Fibroblast of upper back skin (primary cell): ENCODE data around the gene SENP7.
A peak's percentile ranks its signal among the peaks of the same experiment; 100 is the strongest.
"Not testable (repeated sequence)": the region's sequence is repeated elsewhere in the genome, so short reads cannot be mapped to it uniquely, and the experiment has no call there.

ENCODE experiments used
- DNase-seq: peaks from one replicate; pipeline ENCODE4 v3.0.0-alpha.2; 2013

Gene SENP7

GRCh38 chr3:101519685-101520365, 6.8 kb upstream of the SENP7 start:
- no peak for DNase-seq

DNA sequence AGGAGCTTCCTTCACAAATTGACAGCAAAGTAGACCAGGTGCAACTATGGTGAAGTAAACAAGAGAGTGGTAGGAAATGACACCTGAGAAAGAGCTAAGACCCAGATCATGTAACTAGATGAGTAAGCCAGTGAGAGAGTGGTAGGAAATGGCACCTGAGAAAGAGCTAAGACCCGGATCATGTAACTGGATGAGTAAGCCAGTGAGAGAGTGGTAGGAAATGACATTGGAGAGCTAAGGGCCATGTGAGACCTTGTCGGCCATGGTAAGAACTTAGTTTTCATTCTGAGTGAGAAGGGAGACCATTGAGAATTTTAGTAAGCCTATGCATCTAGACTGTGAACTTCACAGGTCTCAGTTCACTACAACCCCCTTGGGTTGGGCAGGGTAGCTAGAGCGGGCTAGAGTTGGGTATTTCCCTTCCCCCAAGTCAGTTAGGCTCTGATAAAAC, 5.4 kb upstream of the SENP7 start:
- DNase-seq: no peak

DNA sequence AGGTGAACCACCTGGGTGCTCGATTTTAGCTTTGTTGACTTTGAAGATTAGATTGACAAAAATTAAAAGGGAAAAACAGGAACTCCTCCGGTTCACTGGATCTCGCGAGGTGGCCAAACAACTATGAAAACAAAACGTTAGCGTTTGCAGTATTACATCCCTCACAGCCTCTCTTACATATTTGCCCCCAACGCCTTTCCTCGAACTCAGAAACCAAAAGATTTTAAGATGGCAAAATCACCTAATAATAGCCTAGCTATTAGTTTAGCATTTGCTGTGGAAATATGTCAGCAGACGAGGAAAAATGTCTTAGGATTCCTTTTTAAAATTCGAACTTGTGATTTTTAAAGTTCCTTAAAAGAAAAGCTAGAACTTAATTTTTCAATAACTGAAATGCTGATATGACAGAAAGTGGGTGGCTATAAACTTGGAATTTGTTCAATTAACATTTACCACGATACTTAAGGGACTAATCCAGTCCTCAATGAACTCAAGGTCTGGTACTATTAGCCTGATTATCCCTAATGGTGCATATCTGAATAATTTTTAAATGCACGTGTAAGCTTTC, 491 bp upstream of the SENP7 start:
- no peak for DNase-seq

DNA sequence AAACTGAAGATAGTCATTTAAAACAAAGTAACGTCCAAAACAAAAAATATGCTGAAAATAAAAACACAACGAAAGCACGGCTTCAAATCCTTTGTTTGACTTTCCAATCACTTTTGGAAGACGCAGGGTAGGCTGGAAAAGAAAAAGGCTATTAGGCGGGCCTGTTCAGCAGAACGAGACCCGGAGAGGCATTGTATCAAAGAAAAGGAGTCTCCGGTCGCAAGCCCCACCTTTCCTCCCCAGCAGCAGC, 691 bp downstream of the SENP7 start:
- no peak for DNase-seq

- DNase-seq: peak; percentile 73
Measured at GRCh38 chr3:101509811-101510210, 3.2 kb downstream of the SENP7 start.

- DNase-seq: peak; percentile 38
Measured at GRCh38 chr3:101509281-101509680, 3.7 kb downstream of the SENP7 start.

DNA sequence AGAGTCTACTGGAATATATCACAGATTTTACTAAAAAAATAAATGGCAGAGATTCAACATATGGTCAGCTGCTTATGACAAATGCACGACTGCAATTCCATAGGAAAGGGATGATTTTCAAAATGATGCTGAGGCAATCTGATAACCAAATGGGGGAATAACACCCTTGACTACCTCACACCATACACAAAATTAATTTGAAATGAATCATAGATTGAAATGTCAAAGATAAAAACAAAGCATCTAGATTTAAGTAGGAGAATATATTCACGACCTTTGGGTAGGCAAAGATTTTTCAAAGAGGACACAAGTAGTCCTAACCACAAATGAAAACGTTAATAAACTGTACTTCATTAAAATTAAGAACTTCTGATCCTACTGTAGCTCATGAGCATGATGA, 11.2 kb downstream of the SENP7 start:
- no peak for DNase-seq

GRCh38 chr3:101500208-101500607, 12.8 kb downstream of the SENP7 start:
- DNase-seq: no peak

DNA sequence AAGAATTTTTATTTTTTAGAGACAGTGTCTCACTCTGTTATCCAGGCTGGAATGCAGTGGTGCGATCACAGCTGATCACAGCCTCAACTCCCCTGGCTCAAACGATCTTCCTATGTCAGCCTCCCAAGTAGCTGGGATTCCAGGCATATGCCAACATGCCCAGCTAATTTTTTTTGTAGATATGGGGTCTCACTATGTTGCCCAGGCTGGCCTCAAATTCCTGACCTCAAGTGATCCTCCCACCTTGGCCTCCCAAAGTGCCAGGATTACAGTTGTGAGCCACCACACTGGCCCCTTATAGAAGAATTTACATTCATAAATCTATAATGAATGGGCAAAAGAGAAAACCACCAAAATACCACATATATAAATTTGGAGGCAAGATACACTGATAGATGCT, 15.2 kb downstream of the SENP7 start:
- DNase-seq: no peak

DNA sequence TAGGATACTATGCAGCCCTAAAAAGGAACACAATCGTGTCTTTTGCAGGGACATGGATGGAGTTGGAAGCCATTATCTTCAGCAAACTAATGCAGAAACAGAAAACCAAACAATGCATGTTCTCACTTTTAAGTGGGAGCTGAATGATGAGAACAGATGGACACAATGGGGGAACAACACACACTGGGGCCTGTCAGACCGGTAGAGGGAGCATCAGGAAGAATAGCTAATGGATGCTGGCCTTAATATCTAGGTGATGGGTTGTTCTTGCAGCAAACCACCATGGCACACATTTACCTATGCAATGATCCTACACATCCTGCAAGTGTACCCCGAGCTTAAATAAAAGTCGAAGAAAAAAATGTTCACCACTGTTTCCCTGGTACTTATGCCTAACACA, 17.5 kb downstream of the SENP7 start:
- DNase-seq: no peak

GRCh38 chr3:101484805-101485620, 28.0 kb downstream of the SENP7 start:
- DNase-seq: peak; percentile 75

- DNase-seq: no peak
Measured at GRCh38 chr3:101478980-101479379, 34.0 kb downstream of the SENP7 start.

GRCh38 chr3:101474841-101475552, 38.0 kb downstream of the SENP7 start:
- DNase-seq: not testable (repeated sequence)

DNA sequence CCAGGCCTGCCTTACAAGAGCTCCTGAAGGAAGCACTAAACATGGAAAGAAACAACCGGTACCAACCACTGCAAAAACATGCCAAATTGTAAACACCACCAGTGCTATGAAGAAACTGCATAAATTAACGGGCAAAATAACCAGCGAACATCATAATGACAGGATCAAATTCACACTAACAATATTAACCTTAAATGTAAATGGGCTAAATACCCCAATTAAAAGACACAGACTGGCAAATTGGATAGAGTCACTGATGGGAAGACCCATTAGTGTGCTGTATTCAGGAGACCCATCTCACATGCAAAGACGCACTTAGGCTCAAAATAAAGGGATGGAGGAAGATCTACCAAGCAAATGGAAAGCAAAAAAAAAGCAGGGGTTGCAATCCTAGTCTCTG, 44.3 kb downstream of the SENP7 start:
- DNase-seq: not testable (repeated sequence)

DNA sequence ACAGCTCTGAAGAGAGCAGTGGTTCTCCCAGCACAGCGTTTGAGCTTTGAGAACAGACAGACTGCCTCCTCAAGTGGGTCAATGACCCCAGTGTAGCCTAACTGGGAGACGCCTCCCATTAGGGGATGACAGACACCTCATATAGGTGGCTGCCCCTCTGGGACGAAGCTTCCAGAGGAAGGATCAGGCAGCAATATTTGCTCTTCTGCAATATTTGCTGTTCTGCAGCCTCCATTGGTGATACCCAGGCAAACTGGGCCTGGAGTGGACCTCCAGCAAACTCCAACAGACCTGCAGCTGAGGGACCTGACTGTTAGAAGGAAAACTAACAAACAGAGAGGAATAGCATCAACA, 45.7 kb downstream of the SENP7 start:
- not testable (repeated sequence) for DNase-seq

GRCh38 chr3:101466465-101467309, 46.3 kb downstream of the SENP7 start:
- DNase-seq: no peak

DNA sequence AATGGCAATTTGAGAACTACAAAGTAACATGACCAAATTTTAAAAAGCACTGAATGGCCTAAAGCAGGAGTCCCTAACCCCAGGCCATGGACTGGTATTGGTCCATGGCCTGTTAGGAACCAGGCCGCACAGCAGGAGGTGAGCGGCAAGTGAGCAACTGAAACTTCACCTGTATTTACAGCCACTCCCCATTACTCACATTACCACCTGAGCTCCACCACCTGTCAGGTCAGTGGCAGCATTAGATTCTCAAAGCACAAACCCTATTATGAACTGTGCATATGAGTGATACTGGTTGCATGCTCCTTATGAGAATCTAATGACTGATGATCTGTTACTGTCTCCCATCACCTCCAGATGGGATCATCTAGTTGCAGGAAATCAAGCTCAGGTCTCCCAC, 48.8 kb downstream of the SENP7 start:
- DNase-seq: no peak

DNA sequence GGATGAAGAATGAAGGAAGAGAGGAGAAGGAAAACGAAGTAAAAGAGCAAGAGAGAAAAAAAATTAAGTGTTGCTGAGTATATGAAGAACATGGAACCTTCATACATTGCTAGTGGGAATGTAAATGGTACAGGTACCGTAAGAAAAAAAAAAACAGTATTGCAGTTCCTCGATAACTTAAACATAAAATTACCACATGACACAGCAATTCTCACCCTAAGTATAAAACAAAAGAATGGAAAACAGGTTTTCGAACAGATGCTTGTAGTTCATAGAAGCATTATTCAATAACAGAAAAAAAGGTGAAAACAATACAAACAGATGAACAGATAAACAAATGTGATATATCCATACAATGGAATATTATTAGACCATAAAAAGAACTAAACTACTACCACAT, 51.6 kb downstream of the SENP7 start:
- no peak for DNase-seq

DNA sequence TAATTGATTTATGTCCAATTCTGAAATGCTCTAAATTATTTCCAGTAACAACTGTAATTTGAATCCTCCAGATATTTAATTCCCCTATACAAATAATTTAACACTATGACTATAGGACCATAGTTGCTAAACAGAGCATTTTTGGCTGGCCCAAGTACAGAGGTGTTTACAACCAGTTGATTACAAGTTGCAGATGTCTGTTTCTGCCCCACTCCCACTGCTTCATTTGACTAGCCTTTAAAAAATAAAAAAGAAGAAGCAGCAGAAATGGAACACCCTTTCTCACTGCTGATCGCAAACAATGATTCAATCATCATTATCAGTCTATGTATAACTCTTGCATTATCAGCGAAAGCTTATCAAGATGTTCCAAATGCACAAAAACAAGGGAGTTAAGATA, 54.6 kb downstream of the SENP7 start:
- no peak for DNase-seq

GRCh38 chr3:101454629-101455028, 58.4 kb downstream of the SENP7 start:
- DNase-seq: no peak

DNA sequence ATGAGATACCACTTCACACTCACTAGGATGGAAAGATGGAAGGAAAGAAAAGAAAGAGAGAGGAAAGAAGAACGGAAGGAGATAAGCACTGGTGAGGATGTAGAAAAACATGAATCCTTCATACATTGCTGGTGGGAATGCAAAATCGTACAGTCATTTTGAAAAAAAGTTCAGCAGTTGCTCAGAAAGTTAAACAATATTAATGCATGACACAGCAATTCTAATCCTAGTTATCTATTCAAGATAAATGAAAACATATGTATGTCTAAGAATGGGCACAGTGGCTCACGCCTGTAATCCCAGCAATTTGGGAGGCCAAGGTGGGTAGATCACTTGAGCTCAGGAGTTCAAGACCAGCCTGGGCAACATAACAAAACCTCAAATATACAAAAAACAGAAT, 59.1 kb downstream of the SENP7 start:
- DNase-seq: peak; percentile 28

DNA sequence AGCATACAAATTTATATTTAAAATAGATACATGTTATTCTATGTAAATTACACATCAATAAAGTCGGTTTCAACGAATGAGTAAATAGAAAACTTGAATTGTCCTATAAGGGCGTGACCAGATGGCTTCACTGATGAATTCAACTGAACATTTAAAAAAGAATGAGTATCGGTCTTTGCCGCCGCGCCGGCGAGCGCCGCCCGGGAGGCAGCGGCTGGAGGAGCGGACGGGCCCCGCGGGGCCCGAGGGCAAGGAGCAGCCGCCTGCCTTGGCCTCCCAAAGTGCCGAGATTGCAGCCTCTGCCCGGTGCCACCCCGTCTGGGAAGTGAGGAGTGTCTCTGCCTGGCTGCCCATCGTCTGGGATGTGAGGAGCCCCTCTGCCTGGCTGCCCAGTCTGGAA, 74.4 kb downstream of the SENP7 start:
- not testable (repeated sequence) for DNase-seq

DNA sequence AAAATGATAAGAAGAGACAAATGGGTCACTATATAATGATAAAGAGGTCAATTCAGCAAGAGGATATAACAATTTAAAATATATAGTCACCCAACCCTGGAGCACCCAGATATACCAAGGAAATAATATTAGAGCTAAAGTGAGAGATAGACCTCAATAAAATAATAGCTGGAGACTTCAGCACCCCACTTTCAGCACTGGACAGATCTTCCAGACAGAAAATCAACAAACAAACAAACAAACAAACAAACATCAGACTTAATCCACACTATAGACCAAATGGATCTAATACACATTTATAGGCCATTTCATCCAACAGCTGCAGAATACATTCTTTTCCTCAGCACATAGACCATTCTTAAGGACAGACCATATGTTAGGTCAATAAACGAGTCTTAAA, 79.4 kb downstream of the SENP7 start:
- DNase-seq: no peak
